ENCODE measurements around the gene SMIM36. TPM values are rescaled to one million over a fixed set of nuclear protein-coding genes. Genes with fewer than 3 reads are reported as not detected.

SMIM36 gene
- total and polyA plus RNA-seq, 2 donors from 2014 or later = not detected

GRCh38 chr17:55453839-55454557 is 57.3 kb downstream of the SMIM36 start:
- Histone ChIP-seq H3K27ac (ENCODE audit: low read depth in 2 of 2, low read length in 2 of 2) (no peak overlapping the region), H3K9ac (ENCODE audit: low read length in 3 of 3) (no peak overlapping the region), H3K36me3 (ENCODE audit: control insufficient read depth in 2 of 3, insufficient read depth in 3 of 3, low read length in 3 of 3) (no peaks in the 10 kb centered on the region), H3K27me3 (ENCODE audit: control insufficient read depth, insufficient read depth, low read length) (no peaks in the 10 kb centered on the region), H3K4me3 (ENCODE audit: low read length in 3 of 3) (no peak overlapping the region), H3K9me3 (ENCODE audit: control insufficient read depth in 2 of 3, insufficient read depth in 1 of 3, low read length in 3 of 3) (no peaks in the 10 kb centered on the region), H3K4me1 (ENCODE audit: control insufficient read depth in 2 of 3, insufficient read depth in 2 of 3, low read depth in 1 of 3, low read length in 3 of 3) (no peaks in the 10 kb centered on the region)
- intact Hi-C loops (cut with DNase I) = no loop called here
- no peak for TF ChIP-seq CTCF (IDR thresholded peaks at IDR 0.05; ENCODE audit: borderline replicate concordance, extremely low read depth, insufficient read depth)
- DNase-seq = peak in 1 of 5 donors; percentile 30
- FAIRE-seq = no peak

- no peaks in the 10 kb centered on the region for H3K9me3 ChIP-seq (ENCODE audit: control insufficient read depth in 2 of 3, insufficient read depth in 1 of 3, low read length in 3 of 3)
- H3K36me3 ChIP-seq (ENCODE audit: control insufficient read depth in 2 of 3, insufficient read depth in 3 of 3, low read length in 3 of 3) = no peaks in the 10 kb centered on the region
- FAIRE-seq = no peak
- no peak overlapping the region for H3K27ac ChIP-seq (ENCODE audit: low read depth in 2 of 2, low read length in 2 of 2)
- intact Hi-C loops (cut with DNase I) = no loop called here
- H3K9ac ChIP-seq (ENCODE audit: low read length in 3 of 3) = no peak overlapping the region
- H3K27me3 ChIP-seq (ENCODE audit: control insufficient read depth, insufficient read depth, low read length) = no peaks in the 10 kb centered on the region
- no peaks in the 10 kb centered on the region for H3K4me1 ChIP-seq (ENCODE audit: control insufficient read depth in 2 of 3, insufficient read depth in 2 of 3, low read depth in 1 of 3, low read length in 3 of 3)
- peak in 3 of 5 donors; percentile 45 to 80 (median 71) for DNase-seq
- TF ChIP-seq CTCF (IDR thresholded peaks at IDR 0.05; ENCODE audit: borderline replicate concordance, extremely low read depth, insufficient read depth) = no peak
- no peak overlapping the region for H3K4me3 ChIP-seq (ENCODE audit: low read length in 3 of 3)
Measured at GRCh38 chr17:55452139-55452790, 59.0 kb downstream of the SMIM36 start.

GRCh38 chr17:55451758-55452138 is 59.5 kb downstream of the SMIM36 start:
- DNase-seq (no peak), FAIRE-seq (no peak)
- no peak overlapping the region for H3K9ac ChIP-seq (ENCODE audit: low read length in 3 of 3)
- intact Hi-C loops (cut with DNase I) = no loop called here
- no peak overlapping the region for H3K27ac ChIP-seq (ENCODE audit: low read depth in 2 of 2, low read length in 2 of 2)
- H3K9me3 ChIP-seq (ENCODE audit: control insufficient read depth in 2 of 3, insufficient read depth in 1 of 3, low read length in 3 of 3) = no peaks in the 10 kb centered on the region
- H3K4me3 ChIP-seq (ENCODE audit: low read length in 3 of 3) = no peak overlapping the region
- H3K36me3 ChIP-seq (ENCODE audit: control insufficient read depth in 2 of 3, insufficient read depth in 3 of 3, low read length in 3 of 3) = no peaks in the 10 kb centered on the region
- no peak for TF ChIP-seq CTCF (IDR thresholded peaks at IDR 0.05; ENCODE audit: borderline replicate concordance, extremely low read depth, insufficient read depth)
- no peaks in the 10 kb centered on the region for H3K27me3 ChIP-seq (ENCODE audit: control insufficient read depth, insufficient read depth, low read length)
- H3K4me1 ChIP-seq (ENCODE audit: control insufficient read depth in 2 of 3, insufficient read depth in 2 of 3, low read depth in 1 of 3, low read length in 3 of 3) = no peaks in the 10 kb centered on the region
